ENCODE results near the gene NFATC1.

NFATC1 gene

GRCh38 chr18:79545736-79546171 is 150.0 kb downstream of the NFATC1 start:
- DNase-seq: no peak

- no peak for DNase-seq
Measured at GRCh38 chr18:79546781-79547272, 151.1 kb downstream of the NFATC1 start.

- DNase-seq: no peak
Measured at GRCh38 chr18:79547413-79548076, 151.8 kb downstream of the NFATC1 start.

GRCh38 chr18:79548077-79548450 is 152.3 kb downstream of the NFATC1 start:
- DNase-seq: no peak

GRCh38 chr18:79548621-79548985 is 152.9 kb downstream of the NFATC1 start:
- no peak for DNase-seq

- no peak for DNase-seq
Measured at GRCh38 chr18:79548986-79549637, 153.4 kb downstream of the NFATC1 start.

- no peak for DNase-seq
Measured at GRCh38 chr18:79549638-79550000, 153.9 kb downstream of the NFATC1 start.

GRCh38 chr18:79552140-79552631 is 156.5 kb downstream of the NFATC1 start:
- no peak for DNase-seq

- DNase-seq: no peak
Measured at GRCh38 chr18:79552696-79553095, 157.0 kb downstream of the NFATC1 start.

GRCh38 chr18:79553154-79553553 is 157.4 kb downstream of the NFATC1 start:
- no peak for DNase-seq

- DNase-seq: no peak
Measured at GRCh38 chr18:79553696-79554095, 158.0 kb downstream of the NFATC1 start.

GRCh38 chr18:79554321-79554720 is 158.6 kb downstream of the NFATC1 start:
- DNase-seq: no peak

- DNase-seq: no peak
Measured at GRCh38 chr18:79554945-79555645, 159.4 kb downstream of the NFATC1 start.

- no peak for DNase-seq
Measured at GRCh38 chr18:79555885-79556284, 160.2 kb downstream of the NFATC1 start.

GRCh38 chr18:79556829-79557585 is 161.3 kb downstream of the NFATC1 start:
- DNase-seq: no peak

- no peak for DNase-seq
Measured at GRCh38 chr18:79558196-79558932, 162.6 kb downstream of the NFATC1 start.

- DNase-seq: no peak
Measured at GRCh38 chr18:79558933-79559416, 163.2 kb downstream of the NFATC1 start.

- DNase-seq: no peak
Measured at GRCh38 chr18:79559436-79559835, 163.7 kb downstream of the NFATC1 start.

GRCh38 chr18:79560042-79560860 is 164.5 kb downstream of the NFATC1 start:
- no peak for DNase-seq

- no peak for DNase-seq
Measured at GRCh38 chr18:79560861-79561210, 165.1 kb downstream of the NFATC1 start.

- DNase-seq: no peak
Measured at GRCh38 chr18:79563949-79564348, 168.2 kb downstream of the NFATC1 start.

All from SIG-M5 (cell line).